ENCODE results near the gene LIPH.
A peak's percentile ranks its signal among the peaks of the same experiment; 100 is the strongest.
"Not testable (repeated sequence)": the region's sequence is repeated elsewhere in the genome, so short reads cannot be mapped to it uniquely, and the experiment has no call there.

Gene LIPH

DNA sequence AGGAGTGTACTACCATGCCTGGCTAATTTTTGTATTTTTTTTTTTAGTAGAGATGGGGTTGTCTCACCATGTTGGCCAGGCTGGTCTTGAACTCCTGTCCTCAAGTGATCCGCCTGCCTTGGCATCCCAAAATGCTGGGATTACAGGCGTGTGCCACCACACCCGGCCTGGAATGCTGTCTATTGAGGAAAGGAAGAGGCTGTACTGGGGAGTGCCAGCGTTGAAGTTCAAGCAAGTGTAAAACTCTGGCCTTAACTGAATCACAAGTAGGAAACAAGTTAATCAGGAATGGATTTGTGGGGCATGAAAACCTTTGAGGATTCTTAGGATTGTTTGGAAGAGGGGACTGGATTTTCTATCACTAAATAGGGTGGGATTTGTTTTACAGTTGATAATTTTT lies 32.3 kb upstream of the LIPH start:
- no peak for DNase-seq (ENCODE audit: low read depth in 2 of 2)
- H3K4me3 ChIP-seq (replicated peaks in 1 of 2; ENCODE audit: low read depth in 2 of 2, low read length in 2 of 2) = no peak overlapping the region
- TF ChIP-seq, protein P1, sequence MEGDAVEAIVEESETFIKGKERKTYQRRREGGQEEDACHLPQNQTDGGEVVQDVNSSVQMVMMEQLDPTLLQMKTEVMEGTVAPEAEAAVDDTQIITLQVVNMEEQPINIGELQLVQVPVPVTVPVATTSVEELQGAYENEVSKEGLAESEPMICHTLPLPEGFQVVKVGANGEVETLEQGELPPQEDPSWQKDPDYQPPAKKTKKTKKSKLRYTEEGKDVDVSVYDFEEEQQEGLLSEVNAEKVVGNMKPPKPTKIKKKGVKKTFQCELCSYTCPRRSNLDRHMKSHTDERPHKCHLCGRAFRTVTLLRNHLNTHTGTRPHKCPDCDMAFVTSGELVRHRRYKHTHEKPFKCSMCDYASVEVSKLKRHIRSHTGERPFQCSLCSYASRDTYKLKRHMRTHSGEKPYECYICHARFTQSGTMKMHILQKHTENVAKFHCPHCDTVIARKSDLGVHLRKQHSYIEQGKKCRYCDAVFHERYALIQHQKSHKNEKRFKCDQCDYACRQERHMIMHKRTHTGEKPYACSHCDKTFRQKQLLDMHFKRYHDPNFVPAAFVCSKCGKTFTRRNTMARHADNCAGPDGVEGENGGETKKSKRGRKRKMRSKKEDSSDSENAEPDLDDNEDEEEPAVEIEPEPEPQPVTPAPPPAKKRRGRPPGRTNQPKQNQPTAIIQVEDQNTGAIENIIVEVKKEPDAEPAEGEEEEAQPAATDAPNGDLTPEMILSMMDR (IDR thresholded peaks at IDR 0.05; ENCODE audit: low read depth, low read length) = no peak

DNA sequence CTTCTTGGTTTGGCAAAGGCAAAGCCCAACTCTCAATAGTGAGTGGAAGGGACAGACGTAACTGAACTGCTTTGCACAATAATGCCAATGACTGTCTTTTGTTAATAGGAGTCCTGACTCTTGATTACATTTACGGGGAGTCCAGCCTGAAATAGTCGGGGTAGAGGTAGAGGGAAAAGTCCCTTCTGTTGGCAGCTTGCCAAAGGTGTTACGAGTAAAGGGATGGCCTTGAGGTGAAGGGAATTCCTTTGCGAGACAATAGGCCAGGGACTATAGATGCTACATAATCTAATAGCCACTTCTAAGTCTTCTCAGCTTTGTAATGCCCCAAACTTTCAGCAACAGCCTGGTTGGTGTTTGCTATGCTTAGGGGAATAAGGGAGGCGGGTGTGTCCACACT lies 31.5 kb upstream of the LIPH start:
- TF ChIP-seq, protein P1 (IDR thresholded peaks at IDR 0.05; ENCODE audit: low read depth, low read length) = no peak
- H3K4me3 ChIP-seq (replicated peaks in 1 of 2; ENCODE audit: low read depth in 2 of 2, low read length in 2 of 2) = no peak overlapping the region
- no peak for DNase-seq (ENCODE audit: low read depth in 2 of 2)

DNA sequence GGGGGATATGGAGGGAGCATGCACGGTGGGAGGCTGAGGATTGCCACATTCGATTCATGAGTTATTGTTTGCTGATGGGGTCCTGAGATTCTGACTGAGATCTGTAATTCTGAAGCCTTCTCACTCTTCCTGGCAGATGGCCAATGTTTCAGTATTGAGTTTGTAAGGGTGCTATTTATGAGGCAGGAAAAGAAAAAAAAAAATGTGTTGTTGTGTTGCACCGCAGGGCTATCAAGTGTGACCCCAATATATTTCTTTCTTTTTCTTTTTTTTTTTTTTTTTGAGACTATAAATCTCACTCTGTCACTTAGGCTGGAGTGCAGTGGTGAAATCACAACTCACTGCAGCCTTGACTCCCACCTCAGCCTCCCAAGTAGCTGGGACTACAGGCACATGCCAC lies 30.5 kb upstream of the LIPH start:
- H3K4me3 ChIP-seq (replicated peaks in 1 of 2; ENCODE audit: low read depth in 2 of 2, low read length in 2 of 2) = no peak overlapping the region
- DNase-seq (ENCODE audit: low read depth in 2 of 2) = peak in 1 of 2 donors; percentile 5
- TF ChIP-seq, protein P1 (IDR thresholded peaks at IDR 0.05; ENCODE audit: low read depth, low read length) = no peak

DNA sequence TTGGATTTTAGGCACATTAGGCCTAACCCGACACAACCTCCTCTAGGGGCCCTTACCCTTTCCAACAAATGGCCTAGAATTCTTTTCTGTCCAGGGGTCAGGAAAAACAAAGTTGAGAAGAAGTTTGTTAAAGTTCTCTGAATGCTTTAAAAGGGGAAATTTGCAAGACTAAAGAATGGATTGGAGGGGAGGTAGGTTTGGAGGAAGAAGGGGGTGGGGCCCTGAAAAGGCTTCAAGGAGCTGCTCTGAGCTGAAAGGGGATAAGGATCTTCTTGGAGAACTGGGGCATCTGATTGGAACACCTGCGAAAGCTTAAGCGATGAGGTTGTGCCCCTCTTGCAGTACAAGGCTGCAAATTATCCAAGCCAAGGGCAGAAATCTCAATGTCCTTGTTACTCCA lies 29.8 kb upstream of the LIPH start:
- TF ChIP-seq, protein P1 (IDR thresholded peaks at IDR 0.05; ENCODE audit: low read depth, low read length) = no peak
- DNase-seq (ENCODE audit: low read depth in 2 of 2) = no peak
- H3K4me3 ChIP-seq (replicated peaks in 1 of 2; ENCODE audit: low read depth in 2 of 2, low read length in 2 of 2) = no peak overlapping the region

DNA sequence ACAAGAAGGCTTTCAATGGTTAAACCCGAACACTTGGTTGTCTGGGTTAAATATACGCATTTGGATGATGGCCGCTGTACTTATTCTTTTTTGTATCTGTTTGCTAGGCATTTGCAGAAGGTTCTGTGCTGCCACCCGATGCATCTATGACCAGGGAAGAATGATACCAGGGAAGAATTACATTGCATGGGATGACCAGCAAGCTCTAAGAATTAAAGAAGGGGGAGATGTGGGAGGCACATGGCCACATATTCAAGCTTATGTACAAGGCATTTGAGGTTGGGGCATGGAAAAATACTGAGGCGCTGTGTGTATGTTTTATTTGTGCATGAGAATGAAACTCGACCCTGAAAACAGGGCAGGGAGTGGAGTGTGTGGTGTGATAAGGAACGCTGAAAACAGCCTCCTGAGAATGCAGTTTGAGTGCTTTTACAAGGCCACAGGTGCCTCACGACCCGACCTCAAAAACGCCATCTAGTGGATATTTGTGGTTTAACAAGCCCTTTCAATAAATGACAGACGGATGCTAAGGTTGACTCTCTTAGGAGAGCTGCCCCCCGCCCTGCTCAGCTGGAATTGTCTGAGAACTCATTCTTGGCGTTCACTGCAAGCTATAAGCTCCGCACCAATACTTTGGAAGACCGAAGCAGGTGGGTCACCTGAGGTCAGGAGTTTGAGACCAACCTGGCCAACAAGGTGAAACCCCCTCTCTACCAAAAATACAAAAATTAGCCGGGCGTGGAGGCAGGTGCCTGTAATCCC lies 22.9 kb upstream of the LIPH start:
- not testable (repeated sequence) for H3K4me3 ChIP-seq (replicated peaks in 1 of 2; ENCODE audit: low read depth in 2 of 2, low read length in 2 of 2)
- peak; percentile 61 to 72 for DNase-seq (ENCODE audit: low read depth in 2 of 2)
- TF ChIP-seq, protein P1 (IDR thresholded peaks at IDR 0.05; ENCODE audit: low read depth, low read length) = peak; percentile 50

DNA sequence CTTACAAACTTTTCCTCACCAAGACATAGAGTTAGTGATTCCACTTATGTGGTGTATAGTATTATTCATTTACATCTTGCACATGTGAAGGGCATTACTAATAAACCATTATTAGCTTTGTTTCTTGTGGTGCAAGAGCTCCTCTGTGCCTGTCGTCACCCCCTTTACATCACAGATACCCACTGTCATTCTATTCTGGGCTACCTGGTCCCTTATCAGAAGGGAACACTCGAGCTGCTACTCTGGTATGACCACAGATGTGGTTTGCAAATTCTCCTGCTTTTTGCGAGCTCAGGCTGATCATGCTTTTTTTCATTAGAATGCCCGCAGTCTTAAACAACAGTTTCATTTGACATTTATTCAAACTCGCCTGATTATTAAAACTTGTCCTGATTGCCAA lies 19.8 kb upstream of the LIPH start:
- no peak for DNase-seq (ENCODE audit: low read depth in 2 of 2)
- TF ChIP-seq, protein P1 (IDR thresholded peaks at IDR 0.05; ENCODE audit: low read depth, low read length) = no peak

DNA sequence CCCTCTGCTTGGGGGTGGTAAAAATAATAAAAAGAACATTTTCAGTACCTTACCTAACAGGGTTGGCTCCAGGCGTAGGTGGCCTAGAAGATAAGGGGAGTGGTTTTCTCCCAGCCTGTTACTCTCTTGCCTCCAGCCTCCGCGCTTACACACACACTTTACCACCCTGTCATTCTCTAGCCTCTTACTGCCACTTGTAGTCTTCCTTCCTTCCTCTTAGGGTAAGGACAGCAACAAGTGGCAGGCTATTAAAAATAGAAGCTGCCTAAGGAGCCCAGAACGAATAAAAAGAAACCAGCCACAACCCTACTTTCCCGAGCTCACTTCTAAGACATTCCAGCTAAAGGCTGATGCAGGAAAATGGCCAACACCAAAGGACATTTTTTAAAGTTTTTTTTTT lies 9.6 kb upstream of the LIPH start:
- DNase-seq (ENCODE audit: low read depth in 2 of 2) = no peak

More for the DNA sequence above, 19.8 kb upstream of the LIPH start:
- H3K4me3 ChIP-seq (replicated peaks in 1 of 2; ENCODE audit: low read depth in 2 of 2, low read length in 2 of 2) = no peak overlapping the region

More for the DNA sequence above, 9.6 kb upstream of the LIPH start:
- TF ChIP-seq, protein P1 (IDR thresholded peaks at IDR 0.05; ENCODE audit: low read depth, low read length) = no peak
- H3K4me3 ChIP-seq (replicated peaks in 1 of 2; ENCODE audit: low read depth in 2 of 2, low read length in 2 of 2) = no peak overlapping the region

All from cardiac fibroblast (primary cell).